ENCODE results near the gene PRAME.

Gene PRAME

DNA sequence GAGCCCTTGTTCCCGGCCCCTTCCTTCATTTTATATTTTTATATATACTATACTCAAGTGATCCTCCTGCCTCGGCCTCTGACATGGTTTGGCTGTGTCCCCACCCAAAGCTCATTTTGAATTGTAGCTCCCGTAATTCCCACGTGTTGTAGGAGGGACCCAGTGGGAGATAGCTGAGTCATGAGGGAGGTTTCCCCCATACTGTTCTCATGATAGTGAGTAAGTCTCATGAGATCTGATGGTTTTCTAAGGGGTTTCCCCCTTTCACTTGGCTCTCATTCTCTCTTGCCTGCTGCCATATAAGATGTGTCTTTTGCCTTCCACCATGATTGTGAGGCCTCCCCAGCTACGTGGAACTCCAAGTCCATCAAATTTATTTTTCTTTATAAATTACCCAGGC lies 31.8 kb downstream of the PRAME start:
- no peaks in the 10 kb centered on the region for H3K4me1 Mint-ChIP-seq
- H3K27me3 Mint-ChIP-seq (ENCODE audit: low read depth, poor library complexity) = peaks cover 49% of the 10 kb centered on the region
- TF ChIP-seq, protein P1, sequence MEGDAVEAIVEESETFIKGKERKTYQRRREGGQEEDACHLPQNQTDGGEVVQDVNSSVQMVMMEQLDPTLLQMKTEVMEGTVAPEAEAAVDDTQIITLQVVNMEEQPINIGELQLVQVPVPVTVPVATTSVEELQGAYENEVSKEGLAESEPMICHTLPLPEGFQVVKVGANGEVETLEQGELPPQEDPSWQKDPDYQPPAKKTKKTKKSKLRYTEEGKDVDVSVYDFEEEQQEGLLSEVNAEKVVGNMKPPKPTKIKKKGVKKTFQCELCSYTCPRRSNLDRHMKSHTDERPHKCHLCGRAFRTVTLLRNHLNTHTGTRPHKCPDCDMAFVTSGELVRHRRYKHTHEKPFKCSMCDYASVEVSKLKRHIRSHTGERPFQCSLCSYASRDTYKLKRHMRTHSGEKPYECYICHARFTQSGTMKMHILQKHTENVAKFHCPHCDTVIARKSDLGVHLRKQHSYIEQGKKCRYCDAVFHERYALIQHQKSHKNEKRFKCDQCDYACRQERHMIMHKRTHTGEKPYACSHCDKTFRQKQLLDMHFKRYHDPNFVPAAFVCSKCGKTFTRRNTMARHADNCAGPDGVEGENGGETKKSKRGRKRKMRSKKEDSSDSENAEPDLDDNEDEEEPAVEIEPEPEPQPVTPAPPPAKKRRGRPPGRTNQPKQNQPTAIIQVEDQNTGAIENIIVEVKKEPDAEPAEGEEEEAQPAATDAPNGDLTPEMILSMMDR (IDR thresholded peaks at IDR 0.05) = no peak
- H3K36me3 Mint-ChIP-seq (ENCODE audit: low read depth) = no peaks in the 10 kb centered on the region
- DNase-seq = no peak
- no peak overlapping the region for H3K27ac Mint-ChIP-seq
- peaks cover 5% of the 10 kb centered on the region for H3K9me3 Mint-ChIP-seq
- H3K4me3 Mint-ChIP-seq = no peak overlapping the region

DNA sequence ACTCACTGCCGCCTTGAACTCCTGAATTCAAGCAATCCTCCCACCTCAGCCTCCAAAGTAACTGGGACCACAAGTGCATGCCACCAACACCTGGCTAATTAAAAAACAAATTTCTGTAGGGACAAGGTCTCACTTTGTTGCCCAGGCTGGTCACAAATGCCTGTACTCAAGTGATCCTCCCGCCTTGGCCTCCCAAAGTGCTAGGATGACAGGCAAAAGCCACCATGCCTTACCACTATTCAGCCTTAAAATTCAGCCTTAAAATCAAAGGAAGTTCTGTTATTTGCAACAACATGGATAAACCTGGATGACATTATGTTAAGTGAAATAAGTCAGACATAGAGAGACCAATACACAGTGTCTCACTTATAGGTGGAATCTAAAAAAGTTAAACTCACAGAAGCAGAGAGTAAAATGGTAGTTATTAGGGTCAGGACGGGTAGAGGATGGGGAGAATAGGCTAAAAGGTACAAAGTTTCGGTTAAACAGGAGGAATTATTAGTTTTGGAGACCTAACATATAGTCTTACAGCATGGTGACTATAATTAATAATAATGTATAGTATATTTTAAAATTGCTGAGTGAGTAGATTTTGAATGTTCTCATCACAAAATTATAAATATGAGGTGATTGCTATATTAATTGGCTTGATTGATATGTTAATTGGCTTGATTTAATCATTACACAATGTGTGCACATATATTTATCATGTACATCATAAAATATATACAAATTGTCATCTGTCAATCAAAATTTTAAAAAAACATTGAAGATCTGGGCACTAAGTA lies 32.7 kb downstream of the PRAME start:
- Mint-ChIP-seq H3K27me3 (ENCODE audit: low read depth, poor library complexity) (peaks cover 49% of the 10 kb centered on the region), H3K4me1 (no peaks in the 10 kb centered on the region), H3K36me3 (ENCODE audit: low read depth) (no peaks in the 10 kb centered on the region), H3K9me3 (peaks cover 5% of the 10 kb centered on the region), H3K4me3 (no peak overlapping the region), H3K27ac (no peak overlapping the region)
- no peak for DNase-seq
- TF ChIP-seq, protein P1 (IDR thresholded peaks at IDR 0.05) = no peak

DNA sequence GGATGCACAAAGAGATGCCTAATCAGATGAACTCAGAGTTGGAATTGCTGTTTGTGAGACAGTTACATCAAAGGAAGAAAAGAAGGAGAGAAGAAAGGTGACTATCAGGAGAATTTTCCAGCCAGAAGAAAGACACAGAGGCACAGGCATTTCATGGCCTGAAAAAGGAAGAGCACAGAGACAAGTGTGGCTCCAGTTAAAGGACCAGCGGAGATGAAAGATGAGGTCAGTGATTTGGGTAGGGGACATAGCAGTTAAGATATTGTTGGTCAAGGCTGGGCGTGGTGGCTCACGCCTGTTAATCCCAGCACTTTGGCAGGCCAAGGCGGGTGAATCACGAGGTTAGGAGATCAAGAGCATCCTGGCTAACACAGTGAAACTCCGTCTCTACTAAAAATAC lies 35.6 kb downstream of the PRAME start:
- Mint-ChIP-seq H3K27ac (no peak overlapping the region), H3K27me3 (ENCODE audit: low read depth, poor library complexity) (peaks cover 42% of the 10 kb centered on the region), H3K9me3 (peaks cover 5% of the 10 kb centered on the region), H3K36me3 (ENCODE audit: low read depth) (no peaks in the 10 kb centered on the region), H3K4me1 (peaks cover 13% of the 10 kb centered on the region), H3K4me3 (no peak overlapping the region)
- no peak for DNase-seq
- TF ChIP-seq, protein P1 (IDR thresholded peaks at IDR 0.05) = no peak

DNA sequence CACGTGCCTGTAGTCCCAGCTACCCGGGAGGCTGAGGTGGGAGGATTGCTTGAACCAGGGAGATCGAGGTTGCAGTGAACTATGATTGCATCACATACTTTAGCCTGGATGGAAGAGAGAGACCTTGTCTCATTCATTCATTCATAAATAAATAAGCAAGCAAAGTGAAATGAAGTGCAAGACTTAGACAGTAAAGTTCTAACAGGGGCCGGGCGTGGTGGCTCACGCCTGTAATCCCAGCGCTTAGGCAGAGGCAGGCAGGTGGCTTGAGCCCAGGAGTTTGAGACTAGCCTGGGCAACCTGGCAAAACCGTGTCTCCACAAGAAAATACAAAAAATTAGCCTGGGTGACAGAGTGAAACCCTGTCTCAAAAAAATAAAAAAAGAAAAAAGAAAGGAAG lies 37.4 kb downstream of the PRAME start:
- DNase-seq = no peak
- peaks cover 43% of the 10 kb centered on the region for H3K27me3 Mint-ChIP-seq (ENCODE audit: low read depth, poor library complexity)
- H3K4me1 Mint-ChIP-seq = peaks cover 13% of the 10 kb centered on the region
- TF ChIP-seq, protein P1 (IDR thresholded peaks at IDR 0.05) = no peak
- no peak overlapping the region for H3K27ac Mint-ChIP-seq
- peaks cover 5% of the 10 kb centered on the region for H3K9me3 Mint-ChIP-seq
- H3K4me3 Mint-ChIP-seq = no peak overlapping the region
- H3K36me3 Mint-ChIP-seq (ENCODE audit: low read depth) = no peaks in the 10 kb centered on the region

DNA sequence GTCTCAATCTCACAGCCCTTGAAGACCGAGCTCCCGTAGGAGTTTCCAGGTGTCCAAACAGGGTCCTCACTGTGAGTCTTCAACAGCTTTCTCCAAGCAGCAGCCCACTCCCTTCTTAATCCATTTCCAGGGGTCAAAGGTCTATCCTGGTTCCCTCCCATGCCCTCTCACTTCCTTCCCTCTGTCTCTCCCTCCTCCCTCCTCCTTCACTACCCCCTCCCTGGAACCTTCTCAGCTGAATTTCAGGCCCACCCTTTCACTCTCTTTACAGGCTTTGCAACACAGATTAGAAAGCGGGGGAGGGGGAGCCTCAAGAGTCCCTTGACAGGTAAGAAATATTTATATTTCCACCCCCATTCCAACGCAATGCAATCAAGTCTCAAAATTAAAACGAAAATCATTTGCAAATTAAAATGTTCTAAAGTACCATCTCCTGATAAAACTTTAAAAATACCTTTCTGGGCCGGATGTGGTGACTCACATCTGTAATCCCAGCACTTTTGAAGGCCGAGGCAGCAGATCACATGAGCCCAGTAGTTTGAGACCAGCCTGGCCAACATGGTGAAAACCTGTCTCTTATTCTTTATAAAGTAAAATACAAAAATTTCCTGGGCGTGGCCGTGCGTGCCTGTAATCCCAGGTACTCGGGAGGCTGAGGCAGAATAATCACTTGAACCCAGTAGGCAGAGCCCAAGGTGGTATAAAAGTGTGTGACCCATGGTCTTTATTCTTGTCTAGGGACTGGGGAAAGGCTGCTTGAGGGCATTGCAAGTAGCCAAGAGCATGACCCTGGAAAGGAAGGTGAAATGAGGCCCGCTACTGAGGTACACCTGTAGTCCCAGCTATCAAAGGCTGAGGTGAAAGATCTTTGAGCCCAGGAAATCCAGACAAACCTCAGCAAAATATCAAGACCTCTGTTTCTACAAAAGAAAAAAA lies 38.1 kb downstream of the PRAME start:
- Mint-ChIP-seq H3K36me3 (ENCODE audit: low read depth) (no peaks in the 10 kb centered on the region), H3K4me1 (peaks cover 13% of the 10 kb centered on the region)

More for the DNA sequence above, 38.1 kb downstream of the PRAME start:
- no peak for DNase-seq
- peaks cover 5% of the 10 kb centered on the region for H3K9me3 Mint-ChIP-seq
- no peak overlapping the region for H3K27ac Mint-ChIP-seq
- TF ChIP-seq, protein P1 (IDR thresholded peaks at IDR 0.05) = no peak
- no peak overlapping the region for H3K4me3 Mint-ChIP-seq
- peaks cover 44% of the 10 kb centered on the region for H3K27me3 Mint-ChIP-seq (ENCODE audit: low read depth, poor library complexity)
